A673 (cell line): ENCODE data around the gene RAPGEF4. TPM values are rescaled to one million over a fixed set of nuclear protein-coding genes. Genes with fewer than 3 reads are reported as not detected.

ENCODE experiments used
- BruUV-seq: library from RNA; stranded (reverse); fragments of 400-500 nt; replicated peaks from 2 replicates; lab custom pipeline; 2021; lab: Mats Ljungman, UMichigan
- CTCF ChIA-PET: fragments of 300-600 bp; sonication (Branson Sonifier 250); formaldehyde crosslinking; loops from one replicate; lab custom pipeline; 2022; ENCODE audit warnings: antibody characterized with exemption; lab: Charles Lee
- POLR2A ChIA-PET: fragments of 300-600 bp; sonication (Branson Sonifier 250); formaldehyde crosslinking; loops from one replicate; lab custom pipeline; 2022; ENCODE audit warnings: antibody characterized with exemption; ENCODE audit not compliant: low non-redundant PET; lab: Charles Lee
- DNase-seq: peaks from one replicate; pipeline ENCODE4 v3.0.0-alpha.2; 2015; ENCODE audit warnings: low spot score
- H3K27ac ChIP-seq: fragments of 200-600 bp; sonication (generic); 2 replicates; pipeline ENCODE4 v1.5.1; 2016; ENCODE audit warnings: mixed run types, low read depth, mild to moderate bottlenecking, mixed read lengths, antibody characterized with exemption, low read length; ENCODE audit not compliant: poor library complexity, severe bottlenecking
- H3K27me3 ChIP-seq: fragments of 200-600 bp; sonication (generic); replicated peaks from 2 replicates; pipeline ENCODE4 v1.6.1; 2017; ENCODE audit warnings: mixed run types, low read depth, mild to moderate bottlenecking, mixed read lengths, antibody characterized with exemption, low read length; ENCODE audit not compliant: insufficient read depth, poor library complexity
- H3K36me3 ChIP-seq: fragments of 200-600 bp; sonication (generic); 2 replicates; pipeline ENCODE4 v1.6.1; 2016; ENCODE audit warnings: mixed run types, mild to moderate bottlenecking, mixed read lengths, antibody characterized with exemption, low read length; ENCODE audit not compliant: insufficient read depth, poor library complexity, severe bottlenecking
- H3K4me1 ChIP-seq: fragments of 200-600 bp; sonication (generic); 2 replicates; pipeline ENCODE4 v1.6.1; 2017; ENCODE audit warnings: mixed run types, mild to moderate bottlenecking, mixed read lengths, antibody characterized with exemption, low read length; ENCODE audit not compliant: insufficient read depth, poor library complexity, severe bottlenecking
- H3K4me3 ChIP-seq: fragments of 200-600 bp; sonication (generic); 2 replicates; pipeline ENCODE4 v1.5.1; 2016; ENCODE audit warnings: low read depth, mixed run types, mild to moderate bottlenecking, mixed read lengths, low read length; ENCODE audit not compliant: poor library complexity, severe bottlenecking
- H3K9me3 ChIP-seq: fragments of 200-600 bp; sonication (generic); 2 replicates; pipeline ENCODE4 v1.6.1; 2016; ENCODE audit warnings: mixed run types, low read depth, mild to moderate bottlenecking, mixed read lengths, antibody characterized with exemption, low read length; ENCODE audit not compliant: poor library complexity, severe bottlenecking
- EZH2 ChIP-seq: fragments of 200-600 bp; sonication (generic); IDR thresholded peaks from 2 replicates; pipeline ENCODE4 v1.6.1; 2017; ENCODE audit warnings: borderline replicate concordance, low read depth, mild to moderate bottlenecking, mixed read lengths, antibody characterized with exemption, low read length; ENCODE audit not compliant: poor library complexity, severe bottlenecking
- intact Hi-C: fragments of 100-400 bp; cut with micrococcal nuclease; formaldehyde crosslinking; loops from one replicate; pipeline ENCODE4 v1.10.0; 2022; ENCODE audit not compliant: unreplicated experiment
- total RNA-seq: library from RNA; stranded (reverse); gene quantifications from 2 replicates; pipeline ENCODE4 v1.2.3, GENCODE V29; 2021
- TF ChIP-seq, protein P1 (sequence below): fragments of 300-800, 200-600 bp; sonication (generic); conservative IDR thresholded peaks from 2 replicates; pipeline ENCODE4 v1.5.1; 2017; ENCODE audit warnings: low read depth, mild to moderate bottlenecking, antibody characterized with exemption, low read length, moderate library complexity, mixed read lengths

RAPGEF4 gene
- total RNA-seq, 1 experiment from 2014 or later, result 0.26 TPM

GRCh38 chr2:172905937-172906811 is 170.5 kb downstream of the RAPGEF4 start:
- H3K27me3 ChIP-seq, result peaks cover 6% of the 10 kb centered on the region
- H3K4me3 ChIP-seq, result no peak overlapping the region
- no peaks in the 10 kb centered on the region for H3K9me3 ChIP-seq
- H3K36me3 ChIP-seq, result no peaks in the 10 kb centered on the region
- BruUV-seq, result no TSS peak
- TF ChIP-seq EZH2, result no peak
- TF ChIP-seq, protein P1, sequence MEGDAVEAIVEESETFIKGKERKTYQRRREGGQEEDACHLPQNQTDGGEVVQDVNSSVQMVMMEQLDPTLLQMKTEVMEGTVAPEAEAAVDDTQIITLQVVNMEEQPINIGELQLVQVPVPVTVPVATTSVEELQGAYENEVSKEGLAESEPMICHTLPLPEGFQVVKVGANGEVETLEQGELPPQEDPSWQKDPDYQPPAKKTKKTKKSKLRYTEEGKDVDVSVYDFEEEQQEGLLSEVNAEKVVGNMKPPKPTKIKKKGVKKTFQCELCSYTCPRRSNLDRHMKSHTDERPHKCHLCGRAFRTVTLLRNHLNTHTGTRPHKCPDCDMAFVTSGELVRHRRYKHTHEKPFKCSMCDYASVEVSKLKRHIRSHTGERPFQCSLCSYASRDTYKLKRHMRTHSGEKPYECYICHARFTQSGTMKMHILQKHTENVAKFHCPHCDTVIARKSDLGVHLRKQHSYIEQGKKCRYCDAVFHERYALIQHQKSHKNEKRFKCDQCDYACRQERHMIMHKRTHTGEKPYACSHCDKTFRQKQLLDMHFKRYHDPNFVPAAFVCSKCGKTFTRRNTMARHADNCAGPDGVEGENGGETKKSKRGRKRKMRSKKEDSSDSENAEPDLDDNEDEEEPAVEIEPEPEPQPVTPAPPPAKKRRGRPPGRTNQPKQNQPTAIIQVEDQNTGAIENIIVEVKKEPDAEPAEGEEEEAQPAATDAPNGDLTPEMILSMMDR, result no peak
- POLR2A ChIA-PET, result no interaction called here
- DNase-seq, result no peak
- H3K4me1 ChIP-seq, result no peaks in the 10 kb centered on the region
- intact Hi-C loops, result no loop called here
- no peak overlapping the region for H3K27ac ChIP-seq
- CTCF ChIA-PET, result no interaction called here

DNA sequence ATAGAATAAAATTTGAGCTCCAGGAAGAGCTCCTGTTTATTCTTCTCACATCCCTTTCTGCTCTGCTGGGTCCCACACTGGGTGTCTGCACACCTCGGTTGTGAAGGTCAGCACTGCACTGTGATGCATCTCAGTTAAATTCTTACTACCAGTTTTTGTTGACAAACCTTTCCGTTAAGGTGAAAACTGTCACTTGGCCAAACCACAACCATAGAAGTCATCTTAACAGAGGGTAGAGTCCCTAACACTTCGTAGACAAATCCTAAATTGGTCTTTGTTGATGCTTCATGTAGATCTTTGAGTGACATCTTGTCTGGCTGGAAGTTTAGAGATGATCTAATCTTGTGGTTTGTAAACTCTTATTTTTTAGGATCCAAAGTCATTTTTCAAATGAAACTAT is 172.6 kb downstream of the RAPGEF4 start:
- Histone ChIP-seq H3K27ac (no peak overlapping the region), H3K27me3 (peaks cover 6% of the 10 kb centered on the region), H3K4me1 (no peaks in the 10 kb centered on the region), H3K9me3 (no peaks in the 10 kb centered on the region), H3K36me3 (no peaks in the 10 kb centered on the region), H3K4me3 (no peak overlapping the region)
- POLR2A ChIA-PET, result interaction anchor here (0.6 kb wide), 1 partner anchor 55 kb away, joined by 3 read pairs; no protein-coding TSS in a partner anchor
- BruUV-seq, result no TSS peak
- CTCF ChIA-PET, result no interaction called here
- intact Hi-C loops, result no loop called here
- no peak for DNase-seq
- TF ChIP-seq, protein P1, result no peak
- no peak for TF ChIP-seq EZH2

- DNase-seq, result no peak
- CTCF ChIA-PET, result no interaction called here
- Histone ChIP-seq H3K27me3 (peaks cover 6% of the 10 kb centered on the region), H3K4me1 (no peaks in the 10 kb centered on the region), H3K27ac (no peak overlapping the region), H3K36me3 (no peaks in the 10 kb centered on the region), H3K9me3 (no peaks in the 10 kb centered on the region), H3K4me3 (no peak overlapping the region)
- intact Hi-C loops, result no loop called here
- no TSS peak for BruUV-seq
- POLR2A ChIA-PET, result no interaction called here
- TF ChIP-seq EZH2, result no peak
- TF ChIP-seq, protein P1, result no peak
Measured at GRCh38 chr2:172909454-172909853, 173.8 kb downstream of the RAPGEF4 start.
